Measurements from ENCODE around the gene MST1. TPM values are rescaled to one million over a fixed set of nuclear protein-coding genes. Genes with fewer than 3 reads are reported as not detected.

MST1 gene
- total and polyA plus RNA-seq, 2 of the 8 experiments (the other 6 are each of a cell fraction or from before 2014, with no cell fraction given), result 6.2 to 9.5 TPM

- H3K36me3 ChIP-seq (ENCODE audit: control insufficient read depth in 2 of 4, insufficient read depth in 4 of 4, low read length in 3 of 4), result no peaks in the 10 kb centered on the region
- no peak overlapping the region for H2BK12ac ChIP-seq (ENCODE audit: low read depth, low read length)
- H4K20me1 ChIP-seq (replicated peaks in 1 of 2; ENCODE audit: control insufficient read depth in 1 of 2, insufficient read depth in 2 of 2, low read length in 2 of 2), result no peaks in the 10 kb centered on the region
- POLR2A ChIA-PET (ENCODE audit: partially characterized antibody), result interaction anchor here (0.6 kb wide), 1 partner anchor 11 kb away, joined by 3 read pairs; no protein-coding TSS in a partner anchor
- FAIRE-seq (no peak), DNase-seq (ENCODE audit: low read depth in 1 of 2, low spot score in 2 of 2) (no peak)
- H3K79me1 ChIP-seq (ENCODE audit: low read depth, low read length), result no peaks in the 10 kb centered on the region; the same call in 1 of the 2 replicates
- no peaks in the 10 kb centered on the region for H3K23me2 ChIP-seq (ENCODE audit: low read depth, low read length)
- no peak overlapping the region for H3K14ac ChIP-seq (ENCODE audit: insufficient read length)
- H2AFZ ChIP-seq (ENCODE audit: low read length), result no peak overlapping the region
- no peaks in the 10 kb centered on the region for H3K9me3 ChIP-seq (ENCODE audit: insufficient read depth in 2 of 2, low read depth in 1 of 2, low read length in 1 of 2)
- no peak overlapping the region for H2BK5ac ChIP-seq (ENCODE audit: low read depth, low read length)
- H4K8ac ChIP-seq (ENCODE audit: extremely low read depth, insufficient read depth, low read length), result no peak overlapping the region
- H3K9ac ChIP-seq (replicated peaks in 1 of 4; ENCODE audit: extremely low read depth in 1 of 4, low read depth in 3 of 4, low read length in 3 of 4), result no peak overlapping the region
- H2BK20ac ChIP-seq (ENCODE audit: low read length), result no peak overlapping the region
- 98% methylated on average over 22 of the region's 22 CpGs; no CpG with 5 or more reads in 1 of the 2 experiments for WGBS, 2 experiments (ENCODE audit: extremely low coverage in 1 of 2, insufficient coverage in 1 of 2, insufficient read length in 1 of 2, insufficient replicate concordance in 2 of 2, low coverage in 1 of 2, low lambda C conversion rate in 2 of 2, missing lambda C conversion rate in 1 of 2)
- H3K4me3 ChIP-seq (ENCODE audit: extremely low read depth in 1 of 4, insufficient read depth in 2 of 4, low read depth in 3 of 4, low read length in 4 of 4), result no peak overlapping the region
- H3K56ac ChIP-seq (replicated peaks; ENCODE audit: insufficient read length, low read depth, low read length), result no peak overlapping the region
- H4K91ac ChIP-seq (replicated peaks; ENCODE audit: insufficient read length, low read length), result no peak overlapping the region
- no peaks in the 10 kb centered on the region for H3K27me3 ChIP-seq (replicated peaks in 1 of 4; ENCODE audit: control insufficient read depth in 3 of 4, extremely low read depth in 1 of 4, insufficient read depth in 3 of 4, low read length in 3 of 4)
- no peaks in the 10 kb centered on the region for H3K79me2 ChIP-seq (ENCODE audit: control insufficient read depth in 1 of 2, insufficient read depth in 2 of 2, low read length in 2 of 2)
- H3K23ac ChIP-seq (ENCODE audit: insufficient read length), result no peak overlapping the region
- CTCF ChIA-PET (ENCODE audit: partially characterized antibody), result interaction anchor here (1.2 to 3.9 kb wide), 3 partner anchors 10 to 122 kb away, joined by 3 to 21 read pairs (median 20); no protein-coding TSS in a partner anchor
- H3K4me1 ChIP-seq (replicated peaks in 1 of 4; ENCODE audit: control insufficient read depth in 3 of 4, insufficient read depth in 4 of 4, low read length in 3 of 4), result peaks cover 0 to 8% (median under 1%) of the 10 kb centered on the region in 4 experiments; a peak in 1 of 7 replicates
- H2BK15ac ChIP-seq (ENCODE audit: low read length), result no peak overlapping the region
- H2BK120ac ChIP-seq (replicated peaks; ENCODE audit: low read depth, low read length), result no peak overlapping the region
- no peak overlapping the region for H4K5ac ChIP-seq (ENCODE audit: insufficient read length, low read depth, low read length)
- H3K4ac ChIP-seq (replicated peaks; ENCODE audit: insufficient read length, low read depth, low read length), result no peak overlapping the region
- H3K27ac ChIP-seq (ENCODE audit: low read depth, low read length), result no peak overlapping the region
- H3K4me2 ChIP-seq (ENCODE audit: insufficient read depth in 1 of 2, low read depth in 2 of 2, low read length in 2 of 2), result no peak overlapping the region
- no peak overlapping the region for H3K18ac ChIP-seq (ENCODE audit: extremely low read depth, low read length)
- no peak overlapping the region for H2AK5ac ChIP-seq (ENCODE audit: low read depth, low read length)
- TF ChIP-seq TEAD4 (IDR thresholded peaks at IDR 0.05; ENCODE audit: low read depth, low read length) (no peak), RAD21 (IDR thresholded peaks at IDR 0.05 in 1 of 2, conservative IDR thresholded peaks at IDR 0.05 in 1 of 2; ENCODE audit: low read depth in 2 of 2, low read length in 2 of 2) (no peak), BACH1 (IDR thresholded peaks at IDR 0.05; ENCODE audit: low read length) (no peak), HDAC2 (IDR thresholded peaks at IDR 0.05; ENCODE audit: borderline replicate concordance in 1 of 2, low read depth in 2 of 2, low read length in 2 of 2) (no peak), FOSL1 (IDR thresholded peaks at IDR 0.05; ENCODE audit: insufficient read depth, low read depth, low read length) (no peak), BCL11A (IDR thresholded peaks at IDR 0.05; ENCODE audit: low read depth in 2 of 2, low read length in 2 of 2) (no peak), SUZ12 (IDR thresholded peaks at IDR 0.05; ENCODE audit: low read length) (no peak), CREB1 (IDR thresholded peaks at IDR 0.05) (no peak), ATF3 (IDR thresholded peaks at IDR 0.05; ENCODE audit: insufficient read depth, low read depth, low read length) (no peak), CTCF (IDR thresholded peaks at IDR 0.05; ENCODE audit: control extremely low read depth in 1 of 3, insufficient read depth in 1 of 3, low read depth in 1 of 3, low read length in 3 of 3) (no peak)
Measured at GRCh38 chr3:49662021-49662420, 27.3 kb downstream of the MST1 start.
